HepG2 (cell line): Measurements from ENCODE around the gene B3GALT5. TPM values are rescaled to one million over a fixed set of nuclear protein-coding genes. Genes with fewer than 3 reads are reported as not detected.

Source experiments
- ATAC-seq: fragments of 200-7000 bp; cut with Tn5 transposase; 3 replicates; pipeline ENCODE4 v1.9.1; 2020; ENCODE audit warnings: mild to moderate bottlenecking, moderate library complexity
- BruUV-seq: library from RNA; stranded (reverse); fragments of 400-500 nt; replicated peaks from 2 replicates; lab custom pipeline; 2021; lab: Mats Ljungman, UMichigan
- CTCF ChIA-PET: fragments of 300-600 bp; formaldehyde crosslinking; extraction: SDS; loops from one replicate; lab custom pipeline; 2021; ENCODE audit warnings: low total read pairs, inconsistent platforms, low intra/inter-chr PET ratio; lab: Yijun Ruan, JAX
- POLR2A ChIA-PET: fragments of 350-600 bp; sonication (Branson Sonifier 250); formaldehyde crosslinking; loops from one replicate; lab custom pipeline; 2020; ENCODE audit warnings: antibody characterized with exemption, inconsistent platforms; lab: Yijun Ruan, JAX
- DNase-seq: peaks from one replicate; pipeline ENCODE4 v3.0.0-alpha.2; 2015; ENCODE audit warnings: low spot score
- FAIRE-seq: peaks from 3 replicates; lab custom pipeline; 2011; peaks lifted over from hg19 to GRCh38; lab: Jason Lieb, UNC
- H2AFZ ChIP-seq: one replicate; pipeline ENCODE4 v1.6.1; 2011; ENCODE audit warnings: low read length, inconsistent platforms
- H3K27ac ChIP-seq: fragments of 300-600 bp; 3 replicates; pipeline ENCODE4 v1.8.0; 2011; ENCODE audit warnings: mixed run types, mild to moderate bottlenecking, mixed read lengths, low read length, inconsistent platforms; ENCODE audit not compliant: insufficient read depth; ENCODE audit errors: extremely low read length
- H3K27me3 ChIP-seq, 2 experiments: fragments of 200-600 bp in 1 of 2; 2 replicates in 1 of 2; 3 replicates in 1 of 2; pipeline versions ENCODE4 v1.6.0 to v1.8.0; 2011; ENCODE audit warnings: low read length in 2 of 2, mild to moderate bottlenecking in 2 of 2, moderate library complexity in 2 of 2, inconsistent platforms in 1 of 2; ENCODE audit not compliant: insufficient read depth in 2 of 2, control insufficient read depth in 1 of 2
- H3K36me3 ChIP-seq, 2 experiments: fragments of 200-600 bp in 1 of 2; replicated peaks in 1 of 2; 2 replicates in 1 of 2; 3 replicates in 1 of 2; pipeline versions ENCODE4 v1.5.1 to v1.8.0; 2011; ENCODE audit warnings: low read length in 2 of 2, inconsistent platforms in 1 of 2; ENCODE audit not compliant: insufficient read depth in 2 of 2, control insufficient read depth in 1 of 2
- H3K4me1 ChIP-seq: 2 replicates; pipeline ENCODE4 v1.5.1; 2012; ENCODE audit warnings: low read length, inconsistent platforms; ENCODE audit not compliant: insufficient read depth
- H3K4me2 ChIP-seq: 2 replicates; pipeline ENCODE4 v1.6.0; 2011; ENCODE audit warnings: low read depth, low read length, inconsistent platforms
- H3K4me3 ChIP-seq, 3 experiments: fragments of 200-600 bp in 1 of 3; sonication (generic), shearing (Covaris generic) in 1 of 3; replicated peaks in 1 of 3; 2 replicates each; pipeline ENCODE4 v1.5.1; 2011 to 2016; ENCODE audit warnings: low read length in 3 of 3, inconsistent platforms in 2 of 3, low read depth in 2 of 3, mild to moderate bottlenecking in 2 of 3, control low read depth in 1 of 3, mixed read lengths in 1 of 3; ENCODE audit not compliant: insufficient read depth in 1 of 3
- H3K79me2 ChIP-seq: one replicate; pipeline ENCODE4 v1.6.1; 2011; ENCODE audit warnings: low read length, inconsistent platforms; ENCODE audit not compliant: insufficient read depth
- H3K9ac ChIP-seq: 2 replicates; pipeline ENCODE4 v1.6.0; 2011; ENCODE audit warnings: mild to moderate bottlenecking, low read depth, low read length, inconsistent platforms; ENCODE audit not compliant: insufficient read depth
- H3K9me3 ChIP-seq: 2 replicates; pipeline ENCODE4 v1.5.1; 2012; ENCODE audit warnings: mild to moderate bottlenecking, low read length
- H4K20me1 ChIP-seq: 2 replicates; pipeline ENCODE4 v1.6.0; 2011; ENCODE audit warnings: inconsistent platforms, mild to moderate bottlenecking, low read length, moderate library complexity; ENCODE audit not compliant: insufficient read depth
- ATF7-NPFF ChIP-seq: sonication (generic); formaldehyde crosslinking; IDR thresholded peaks from 2 replicates; pipeline ENCODE4 v1.8.1; 2023; ENCODE audit warnings: mild to moderate bottlenecking, low read depth, missing genetic modification reagents, moderate library complexity
- FOXP4 ChIP-seq: sonication (generic); formaldehyde crosslinking; IDR thresholded peaks from 2 replicates; pipeline ENCODE4 v1.4.0; 2020; ENCODE audit warnings: missing genetic modification reagents
- MAFG ChIP-seq: sonication (generic); formaldehyde crosslinking; IDR thresholded peaks from 2 replicates; pipeline ENCODE4 v1.5.1; 2020; ENCODE audit warnings: mild to moderate bottlenecking, missing genetic modification reagents
- MLX ChIP-seq: IDR thresholded peaks from 2 replicates; pipeline ENCODE4 v1.6.1; 2016
- POLR2A ChIP-seq, 2 experiments: IDR thresholded peaks; 2 replicates each; pipeline ENCODE4 v1.6.1; 2011; ENCODE audit warnings: low read depth in 2 of 2, low read length in 2 of 2, mild to moderate bottlenecking in 1 of 2, moderate library complexity in 1 of 2; ENCODE audit not compliant: insufficient read depth in 1 of 2
- ZBTB34 ChIP-seq: sonication (generic); formaldehyde crosslinking; IDR thresholded peaks from 2 replicates; pipeline ENCODE4 v1.8.0; 2022; ENCODE audit warnings: mild to moderate bottlenecking, missing genetic modification reagents
- ZHX1 ChIP-seq: sonication (generic); formaldehyde crosslinking; IDR thresholded peaks from 2 replicates; pipeline ENCODE4 v1.8.1; 2022; ENCODE audit warnings: low read depth, mild to moderate bottlenecking, missing genetic modification reagents
- ZMAT5 ChIP-seq: sonication (generic); formaldehyde crosslinking; IDR thresholded peaks from 2 replicates; pipeline ENCODE4 v1.5.0; 2020; ENCODE audit warnings: mild to moderate bottlenecking, low read depth, missing genetic modification reagents, borderline replicate concordance
- ZNF468 ChIP-seq: sonication (generic); formaldehyde crosslinking; IDR thresholded peaks from 2 replicates; pipeline ENCODE4 v1.8.0; 2022; ENCODE audit warnings: mild to moderate bottlenecking, moderate library complexity, missing genetic modification reagents
- ZNF552 ChIP-seq: sonication (generic); formaldehyde crosslinking; IDR thresholded peaks from 2 replicates; pipeline ENCODE4 v1.9.0; 2022; ENCODE audit warnings: missing genetic modification reagents, mild to moderate bottlenecking, borderline replicate concordance
- ZNF691 ChIP-seq: sonication (generic); formaldehyde crosslinking; IDR thresholded peaks from 2 replicates; pipeline ENCODE4 v1.4.0; 2020; ENCODE audit warnings: missing genetic modification reagents, low read depth, mild to moderate bottlenecking, borderline replicate concordance
- WGBS: methylation state at CpG from one replicate; pipeline ENCODE4 v1.1.6; 2017; ENCODE audit warnings: low lambda C conversion rate; 5-methylcytosine and 5-hydroxymethylcytosine counted together
- in situ Hi-C: cut with HindIII; loops from 2 replicates; pipeline ENCODE4 v1.10.0; 2017; ENCODE audit warnings: low pct_unique_long_range_greater_than_20kb; ENCODE audit not compliant: extremely low pct_ligation_motif_present
- intact Hi-C: fragments of 100-400 bp; cut with micrococcal nuclease; formaldehyde crosslinking; loops from one replicate; pipeline ENCODE4 v1.10.0; 2022; ENCODE audit not compliant: unreplicated experiment
- polyA plus RNA-seq, 8 experiments: library from polyadenylated mRNA; depleted of rRNA in 3 of 8; stranded (reverse) in 7 of 8; unstranded in 1 of 8; fragments of >200 nt; fragmentation: Illumina TruSeq in 4 of 8; extraction: Trizol in 4 of 8; gene quantifications; 2 replicates each; pipeline versions ENCODE4 v1.2.1 to v1.2.3, GENCODE V29; 2011 to 2016; ENCODE audit warnings: low read depth in 4 of 8, missing spikeins in 1 of 8, mixed read lengths in 1 of 8; ENCODE audit not compliant: insufficient read depth in 1 of 8
- total RNA-seq, 5 experiments: library from RNA; depleted of rRNA; stranded (reverse); fragments of >200 nt; fragmentation: Illumina TruSeq; extraction: Trizol; gene quantifications; 2 replicates each; pipeline ENCODE4 v1.2.3, GENCODE V29; 2016; ENCODE audit warnings: low read depth in 1 of 5

B3GALT5 gene
- total and polyA plus RNA-seq, 2 of the 13 experiments (the other 11 are each of a cell fraction or from before 2014, with no cell fraction given), result 0.02 to 0.03 TPM

GRCh38 chr21:39650801-39651200, 38.1 kb downstream of the B3GALT5 start (continued):
- TF ChIP-seq ZMAT5 (CRISPR knock-in tag), result no peak
- no peak for TF ChIP-seq ZNF691
- TF ChIP-seq MAFG (CRISPR knock-in tag), result no peak

- no peak for TF ChIP-seq ATF7-NPFF
- no peak for TF ChIP-seq ZNF468 (CRISPR knock-in tag)
- TF ChIP-seq ZBTB34 (CRISPR knock-in tag), result no peak
- TF ChIP-seq MLX (CRISPR knock-in tag), result no peak
- no peak for TF ChIP-seq POLR2A (IDR thresholded peaks at IDR 0.05; ENCODE audit: insufficient read depth in 1 of 2, low read depth in 2 of 2, low read length in 2 of 2)
- no peak for TF ChIP-seq ZHX1
- TF ChIP-seq ZNF552 (CRISPR knock-in tag), result no peak
- TF ChIP-seq FOXP4 (CRISPR knock-in tag), result no peak
- no peak for FAIRE-seq
- Histone ChIP-seq H3K4me1 (no peaks in the 10 kb centered on the region), H3K27ac (no peak overlapping the region), H3K36me3 (no peaks in the 10 kb centered on the region), H3K27me3 (no peaks in the 10 kb centered on the region), H4K20me1 (no peaks in the 10 kb centered on the region), H3K4me3 (no peak overlapping the region), H3K4me2 (no peak overlapping the region), H3K79me2 (no peaks in the 10 kb centered on the region), H3K9ac (no peak overlapping the region), H3K9me3 (no peaks in the 10 kb centered on the region), H2AFZ (no peak overlapping the region)
- CTCF ChIA-PET, result no interaction called here
- no peak for ATAC-seq
- 57% methylated on average over 3 of the region's 3 CpGs for WGBS
- no TSS peak for BruUV-seq
- in situ Hi-C loops, result no loop called here
- intact Hi-C loops, result no loop called here
- POLR2A ChIA-PET, result no interaction called here
- DNase-seq, result no peak
These were observed 38.5 kb downstream of the B3GALT5 start for GRCh38 chr21:39651206-39651605.
